GM23338 (cell line): ENCODE measurements around the gene JPH4. TPM values are rescaled to one million over a fixed set of nuclear protein-coding genes. Genes with fewer than 3 reads are reported as not detected.
A peak's percentile ranks its signal among the peaks of the same experiment; 100 is the strongest.

Experiments
- ATAC-seq: fragments of 200-7000 bp; cut with Tn5 transposase; 3 replicates; pipeline ENCODE4 v1.9.1; 2020
- DNase-seq: peaks from one replicate; pipeline ENCODE4 v3.0.0-alpha.2; 2015; ENCODE audit warnings: low spot score
- H2AFZ ChIP-seq: fragments of 200-600 bp; sonication (generic); 2 replicates; pipeline ENCODE4 v1.8.0; 2016; ENCODE audit warnings: antibody characterized with exemption, mild to moderate bottlenecking, moderate library complexity
- H3F3A ChIP-seq: fragments of 200-600 bp; sonication (generic); replicated peaks from 2 replicates; pipeline ENCODE4 v1.8.0; 2017; ENCODE audit warnings: antibody characterized with exemption, mixed run types, low read depth
- H3K27ac ChIP-seq: fragments of 200-600 bp; sonication (generic); 2 replicates; pipeline ENCODE4 v1.6.1; 2016; ENCODE audit warnings: low read depth
- H3K27me3 ChIP-seq: fragments of 200-600 bp; sonication (generic); 2 replicates; pipeline ENCODE4 v1.8.0; 2016; ENCODE audit warnings: mild to moderate bottlenecking, mixed run types, moderate library complexity; ENCODE audit not compliant: insufficient read depth
- H3K36me3 ChIP-seq: fragments of 200-600 bp; sonication (generic); 2 replicates; pipeline ENCODE4 v1.8.0; 2016; ENCODE audit warnings: mild to moderate bottlenecking; ENCODE audit not compliant: insufficient read depth
- H3K4me1 ChIP-seq: fragments of 200-600 bp; sonication (generic); 2 replicates; pipeline ENCODE4 v1.8.0; 2016; ENCODE audit warnings: mild to moderate bottlenecking, moderate library complexity; ENCODE audit not compliant: insufficient read depth
- H3K4me2 ChIP-seq: fragments of 200-600 bp; sonication (generic); 2 replicates; pipeline ENCODE4 v1.7.1; 2017; ENCODE audit warnings: mixed run types
- H3K4me3 ChIP-seq: fragments of 200-600 bp; sonication (generic); 2 replicates; pipeline ENCODE4 v1.6.1; 2016; ENCODE audit warnings: mixed run types
- H3K79me2 ChIP-seq: fragments of 200-600 bp; sonication (generic); replicated peaks from 2 replicates; pipeline ENCODE4 v1.8.0; 2017; ENCODE audit warnings: mild to moderate bottlenecking; ENCODE audit not compliant: insufficient read depth
- H3K9me2 ChIP-seq: fragments of 200-600 bp; sonication (generic); 2 replicates; pipeline ENCODE4 v1.8.0; 2017; ENCODE audit not compliant: insufficient read depth
- H4K20me1 ChIP-seq: fragments of 200-600 bp; sonication (generic); replicated peaks from 2 replicates; pipeline ENCODE4 v1.8.0; 2017; ENCODE audit warnings: mild to moderate bottlenecking; ENCODE audit not compliant: insufficient read depth
- H3K27ac Mint-ChIP-seq: 2 replicates; pipeline ENCODE4 v1.8.0; 2020; ENCODE audit warnings: inconsistent platforms, mild to moderate bottlenecking, moderate library complexity, mixed read lengths
- H3K27me3 Mint-ChIP-seq: 3 replicates; pipeline ENCODE4 v1.8.0; 2022; ENCODE audit warnings: low read depth, mild to moderate bottlenecking, moderate library complexity, mixed read lengths, inconsistent platforms; ENCODE audit not compliant: insufficient read depth, poor library complexity
- H3K36me3 Mint-ChIP-seq: 3 replicates; pipeline ENCODE4 v1.8.0; 2021; ENCODE audit warnings: low read depth, mild to moderate bottlenecking, inconsistent platforms, moderate library complexity, mixed read lengths
- H3K4me1 Mint-ChIP-seq: 3 replicates; pipeline ENCODE4 v1.8.0; 2020; ENCODE audit warnings: mild to moderate bottlenecking, inconsistent platforms, mixed read lengths
- H3K4me3 Mint-ChIP-seq: 3 replicates; pipeline ENCODE4 v1.8.0; 2021; ENCODE audit warnings: moderate library complexity, mild to moderate bottlenecking, inconsistent platforms, mixed read lengths
- H3K9me3 Mint-ChIP-seq: 3 replicates; pipeline ENCODE4 v1.8.0; 2020; ENCODE audit warnings: moderate library complexity, mild to moderate bottlenecking, inconsistent platforms, mixed read lengths
- CREB1 ChIP-seq: fragments of 250-450 bp; sonication (Bioruptor Pico); IDR thresholded peaks from 2 replicates; pipeline ENCODE4 v1.5.0; 2020; ENCODE audit warnings: low read depth, mild to moderate bottlenecking, moderate library complexity
- EZH2 ChIP-seq: fragments of 200-600 bp; sonication (generic); IDR thresholded peaks from one replicate; pipeline ENCODE4 v1.8.0; 2017; ENCODE audit warnings: antibody characterized with exemption, mild to moderate bottlenecking, low read depth; ENCODE audit not compliant: unreplicated experiment
- EZH2phosphoT487 ChIP-seq: fragments of 200-600 bp; sonication (generic); IDR thresholded peaks from one replicate; pipeline ENCODE4 v1.8.1; 2018; ENCODE audit warnings: antibody characterized with exemption; ENCODE audit not compliant: unreplicated experiment
- STAT1 ChIP-seq: IDR thresholded peaks from one replicate; pipeline ENCODE4 v1.6.1; 2016; ENCODE audit warnings: antibody characterized with exemption; ENCODE audit not compliant: unreplicated experiment
- ZNF114 ChIP-seq: fragments of 250-450 bp; sonication (Bioruptor Pico); IDR thresholded peaks from 2 replicates; pipeline ENCODE4 v1.5.0; 2020; ENCODE audit warnings: mild to moderate bottlenecking, moderate library complexity
- ZNF462 ChIP-seq: fragments of 250-450 bp; sonication (Bioruptor Pico); IDR thresholded peaks from 2 replicates; pipeline ENCODE4 v1.5.0; 2020; ENCODE audit warnings: mild to moderate bottlenecking, moderate library complexity
- polyA plus RNA-seq: library from polyadenylated mRNA; unstranded; fragments of >200 nt; fragmentation: Nextera tagmentation; extraction: Ambion mirVana; gene quantifications from 2 replicates; pipeline ENCODE4 v1.2.1, GENCODE V29; 2016
- total RNA-seq: library from RNA; depleted of rRNA; stranded (reverse); fragments of >200 nt; shearing (Covaris generic); gene quantifications from 2 replicates; pipeline ENCODE4 v1.2.3, GENCODE V29; 2014
- TF ChIP-seq, protein P1 (sequence below): IDR thresholded peaks from 2 replicates; pipeline ENCODE4 v1.6.1; 2016; ENCODE audit warnings: antibody characterized with exemption
- TF ChIP-seq, protein P2 (sequence below), 2 experiments: fragments of 200-600 bp in 1 of 2; sonication (generic) in 1 of 2; conservative IDR thresholded peaks; 2 replicates each; pipeline versions ENCODE4 v1.5.1 to v1.6.1; 2016 to 2017; ENCODE audit warnings: antibody characterized with exemption in 2 of 2, low read depth in 2 of 2, mild to moderate bottlenecking in 2 of 2, moderate library complexity in 1 of 2

JPH4 gene
- total and polyA plus RNA-seq, 2 experiments from 2014 or later: 11.0 to 29.9 TPM

GRCh38 chr14:23626946-23627345, 48.4 kb upstream of the JPH4 start:
- Histone ChIP-seq H3K9me2 (0 out of 2 replicates have a peak, but pooled peaks cover under 1% of the 10 kb centered on the region), H3K36me3 (no peaks in the 10 kb centered on the region), H2AFZ (no peak overlapping the region), H3K27ac (no peak overlapping the region), H4K20me1 (no peaks in the 10 kb centered on the region), H3K4me1 (no peaks in the 10 kb centered on the region; the same call in 1 of the 2 replicates), H3K79me2 (no peaks in the 10 kb centered on the region), H3K4me3 (no peak overlapping the region), H3K27me3 (no peaks in the 10 kb centered on the region), H3K4me2 (no peak overlapping the region), H3F3A (no peaks in the 10 kb centered on the region)
- Mint-ChIP-seq H3K36me3 (peaks cover 16% of the 10 kb centered on the region), H3K4me1 (peaks cover 7% of the 10 kb centered on the region; the same call in 2 of the 3 replicates), H3K4me3 (no peak overlapping the region), H3K27me3 (peaks cover 10% of the 10 kb centered on the region), H3K9me3 (peaks cover 48% of the 10 kb centered on the region), H3K27ac (no peak overlapping the region)
- TF ChIP-seq EZH2phosphoT487 (no peak), EZH2 (no peak), STAT1 (no peak)
- no peak for ATAC-seq
- DNase-seq: no peak

- Mint-ChIP-seq H3K27ac (no peak overlapping the region), H3K36me3 (peaks cover 16% of the 10 kb centered on the region), H3K27me3 (peaks cover 10% of the 10 kb centered on the region), H3K4me3 (no peak overlapping the region), H3K9me3 (peaks cover 55% of the 10 kb centered on the region), H3K4me1 (no peaks in the 10 kb centered on the region)
- Histone ChIP-seq H4K20me1 (no peaks in the 10 kb centered on the region), H3K4me1 (no peaks in the 10 kb centered on the region), H3F3A (no peaks in the 10 kb centered on the region), H3K36me3 (no peaks in the 10 kb centered on the region), H3K4me2 (no peak overlapping the region), H3K27me3 (no peaks in the 10 kb centered on the region), H3K4me3 (no peak overlapping the region), H3K9me2 (0 out of 2 replicates have a peak, but pooled peaks cover 3% of the 10 kb centered on the region), H3K79me2 (no peaks in the 10 kb centered on the region), H3K27ac (no peak overlapping the region), H2AFZ (no peak overlapping the region)
- peak; percentile 14 for DNase-seq
- TF ChIP-seq ZNF462 (CRISPR knock-in tag) (no peak), STAT1 (no peak), CREB1 (CRISPR knock-in tag) (no peak), ZNF114 (CRISPR knock-in tag) (no peak)
- TF ChIP-seq, protein P1, sequence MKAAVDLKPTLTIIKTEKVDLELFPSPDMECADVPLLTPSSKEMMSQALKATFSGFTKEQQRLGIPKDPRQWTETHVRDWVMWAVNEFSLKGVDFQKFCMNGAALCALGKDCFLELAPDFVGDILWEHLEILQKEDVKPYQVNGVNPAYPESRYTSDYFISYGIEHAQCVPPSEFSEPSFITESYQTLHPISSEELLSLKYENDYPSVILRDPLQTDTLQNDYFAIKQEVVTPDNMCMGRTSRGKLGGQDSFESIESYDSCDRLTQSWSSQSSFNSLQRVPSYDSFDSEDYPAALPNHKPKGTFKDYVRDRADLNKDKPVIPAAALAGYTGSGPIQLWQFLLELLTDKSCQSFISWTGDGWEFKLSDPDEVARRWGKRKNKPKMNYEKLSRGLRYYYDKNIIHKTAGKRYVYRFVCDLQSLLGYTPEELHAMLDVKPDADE: no peak
- TF ChIP-seq, protein P2, sequence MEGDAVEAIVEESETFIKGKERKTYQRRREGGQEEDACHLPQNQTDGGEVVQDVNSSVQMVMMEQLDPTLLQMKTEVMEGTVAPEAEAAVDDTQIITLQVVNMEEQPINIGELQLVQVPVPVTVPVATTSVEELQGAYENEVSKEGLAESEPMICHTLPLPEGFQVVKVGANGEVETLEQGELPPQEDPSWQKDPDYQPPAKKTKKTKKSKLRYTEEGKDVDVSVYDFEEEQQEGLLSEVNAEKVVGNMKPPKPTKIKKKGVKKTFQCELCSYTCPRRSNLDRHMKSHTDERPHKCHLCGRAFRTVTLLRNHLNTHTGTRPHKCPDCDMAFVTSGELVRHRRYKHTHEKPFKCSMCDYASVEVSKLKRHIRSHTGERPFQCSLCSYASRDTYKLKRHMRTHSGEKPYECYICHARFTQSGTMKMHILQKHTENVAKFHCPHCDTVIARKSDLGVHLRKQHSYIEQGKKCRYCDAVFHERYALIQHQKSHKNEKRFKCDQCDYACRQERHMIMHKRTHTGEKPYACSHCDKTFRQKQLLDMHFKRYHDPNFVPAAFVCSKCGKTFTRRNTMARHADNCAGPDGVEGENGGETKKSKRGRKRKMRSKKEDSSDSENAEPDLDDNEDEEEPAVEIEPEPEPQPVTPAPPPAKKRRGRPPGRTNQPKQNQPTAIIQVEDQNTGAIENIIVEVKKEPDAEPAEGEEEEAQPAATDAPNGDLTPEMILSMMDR (conservative IDR thresholded peaks at IDR 0.05; ENCODE audit: low read depth in 2 of 2): 0 out of 4 replicates have a peak, but pooled peaks of 1 of the 2 experiments have one; percentile 20
- no peak for ATAC-seq
Observed at GRCh38 chr14:23624830-23625404, 46.3 kb upstream of the JPH4 start.
